ENCODE measurements around the gene THRB.

GRCh38 chr3:24198728-24199127, 295.9 kb downstream of the THRB start:
- TF ChIP-seq CTCF (IDR thresholded peaks at IDR 0.05) (no peak), POLR2A (IDR thresholded peaks at IDR 0.05) (no peak), POLR2AphosphoS5 (IDR thresholded peaks at IDR 0.05) (no peak)
